Tibial nerve (tissue), 4 donors: ENCODE measurements around the gene CDK5RAP3.
"Not testable (repeated sequence)": the region's sequence is repeated elsewhere in the genome, so short reads cannot be mapped to it uniquely, and the experiment has no call there.

Experiments
- CTCF ChIP-seq, 5 experiments: fragments of 200-600 bp in 3 of 5; fragments of 450-650 bp in 2 of 5; sonication (generic) in 3 of 5; IDR thresholded peaks; one replicate each; pipeline ENCODE4 v1.5.1; 2016 to 2019; ENCODE audit warnings: antibody characterized with exemption in 5 of 5, mild to moderate bottlenecking in 3 of 5, moderate library complexity in 2 of 5
- EP300 ChIP-seq, 2 donors: sonication (generic); formaldehyde crosslinking; IDR thresholded peaks; one replicate each; pipeline ENCODE4 v1.6.1; 2017; ENCODE audit warnings: antibody characterized with exemption in 2 of 2, mild to moderate bottlenecking in 1 of 2
- POLR2A ChIP-seq, 2 donors: fragments of 450-650 bp; IDR thresholded peaks; one replicate each; pipeline ENCODE4 v1.6.1; 2017; ENCODE audit warnings: antibody characterized with exemption in 2 of 2, mild to moderate bottlenecking in 2 of 2, moderate library complexity in 2 of 2

DNA sequence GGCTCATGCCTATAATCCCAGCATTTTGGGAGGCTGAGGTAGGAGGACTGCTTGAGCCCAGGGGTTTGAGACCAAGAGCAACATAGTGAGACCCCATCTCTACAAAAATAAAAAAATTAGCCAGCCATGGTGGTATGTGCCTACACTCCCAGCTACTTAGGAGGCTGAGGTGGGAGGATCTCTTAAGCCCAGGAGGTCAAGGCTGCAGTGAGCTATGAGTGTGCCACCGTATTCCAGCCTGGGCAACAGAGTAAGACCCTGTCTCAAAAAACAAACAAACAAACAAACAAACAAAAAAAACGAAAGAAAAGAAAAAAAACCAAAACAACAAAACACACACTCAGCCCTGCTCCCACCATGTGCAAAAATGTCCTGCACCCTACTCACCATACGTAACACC lies 35.4 kb upstream of the CDK5RAP3 start:
- TF ChIP-seq POLR2A, CTCF, EP300 (IDR thresholded peaks at IDR 0.05): not testable (repeated sequence)
